Measurements from ENCODE around the gene SRMS.
A peak's percentile ranks its signal among the peaks of the same experiment; 100 is the strongest.

SRMS gene

DNA sequence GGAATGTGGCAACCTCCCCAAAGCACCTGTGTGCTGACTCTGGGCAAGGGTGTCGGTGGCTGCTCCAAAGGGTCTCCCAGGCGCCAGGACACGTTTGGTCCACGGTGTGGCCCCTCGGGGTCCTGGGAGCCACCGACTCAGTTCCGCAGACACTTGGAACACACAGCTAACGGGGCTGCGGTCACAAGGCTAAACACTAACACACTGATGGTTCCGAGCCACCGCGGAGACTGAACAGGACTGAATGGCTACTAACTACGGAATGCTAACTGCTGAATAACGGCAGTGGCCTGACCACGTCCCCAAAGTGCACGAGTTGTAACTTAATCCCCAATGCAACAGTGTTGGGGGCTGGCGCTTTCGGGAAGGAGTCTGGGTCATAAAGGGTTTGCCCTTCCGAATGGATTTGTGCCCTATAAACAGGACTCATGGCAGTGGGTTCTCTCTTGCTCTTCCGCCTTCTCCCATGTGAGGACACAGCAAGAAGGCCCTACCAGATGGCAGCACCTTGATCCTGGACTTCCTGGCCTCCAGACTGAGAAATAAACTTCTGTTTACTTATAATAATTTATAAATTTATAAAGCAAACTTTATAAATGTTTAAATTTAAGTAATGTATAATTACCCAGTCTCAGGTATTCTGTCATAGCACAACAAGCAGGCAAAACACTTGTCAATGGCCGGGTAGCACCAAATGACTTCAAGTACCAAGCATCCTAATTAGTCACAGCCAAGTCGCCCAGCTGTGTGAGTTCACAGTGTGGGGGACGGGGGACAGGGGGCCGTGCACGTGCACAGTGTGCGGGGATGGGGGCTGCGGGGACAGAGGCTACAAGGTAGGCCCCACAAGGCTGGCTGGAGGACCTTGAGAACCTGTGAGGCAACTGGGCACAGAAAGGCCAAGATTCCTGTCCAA is 46.4 kb downstream of the SRMS start:
- Mint-ChIP-seq H3K4me3 (no peak overlapping the region), H3K27ac (no peak overlapping the region), H3K4me1 (no peaks in the 10 kb centered on the region), H3K36me3 (no peaks in the 10 kb centered on the region), H3K9me3 (peaks cover 4% of the 10 kb centered on the region)
- no peak for ATAC-seq
- no peak for DNase-seq (ENCODE audit: low spot score in 2 of 2)

GRCh38 chr20:63500151-63500901 is 47.2 kb downstream of the SRMS start:
- DNase-seq (ENCODE audit: low spot score in 2 of 2): no peak
- Mint-ChIP-seq H3K4me1 (no peaks in the 10 kb centered on the region), H3K36me3 (no peaks in the 10 kb centered on the region), H3K27ac (no peak overlapping the region), H3K4me3 (peak overlapping the region; percentile 10), H3K9me3 (peaks cover 4% of the 10 kb centered on the region)
- ATAC-seq: no peak

DNA sequence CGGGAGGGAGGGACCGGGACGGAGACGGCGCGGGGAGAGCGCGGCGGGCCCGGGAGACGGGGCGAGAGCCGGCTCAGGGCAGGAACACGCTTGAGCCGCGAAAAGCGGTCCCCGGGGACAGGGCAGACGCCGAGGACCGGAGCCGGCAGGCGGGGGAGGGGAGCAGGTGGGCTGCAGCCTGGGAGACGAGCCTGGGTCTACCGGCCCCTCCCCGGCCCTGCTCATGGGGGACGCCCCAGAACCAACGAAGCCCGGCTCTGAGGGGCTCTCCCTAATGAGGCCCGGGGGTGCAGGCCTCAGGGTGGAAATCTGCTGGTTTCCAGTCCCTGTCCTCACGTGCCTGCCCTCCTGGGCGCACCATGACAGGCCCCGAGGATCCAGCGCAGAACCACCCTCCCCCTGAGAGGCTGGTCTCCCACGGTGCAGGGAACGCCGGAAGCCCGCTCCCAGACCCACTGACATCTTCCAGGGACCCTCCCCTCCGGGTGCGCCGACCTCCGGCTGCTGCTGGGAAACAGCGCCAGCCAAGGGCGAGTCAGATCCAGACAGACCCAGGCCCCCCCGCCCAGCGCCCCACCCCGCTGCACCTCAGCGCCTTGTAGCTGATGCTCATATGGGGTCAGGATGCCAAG is 48.1 kb downstream of the SRMS start:
- Mint-ChIP-seq H3K4me1 (no peaks in the 10 kb centered on the region), H3K36me3 (no peaks in the 10 kb centered on the region), H3K4me3 (peak overlapping the region; percentile 10), H3K9me3 (no peaks in the 10 kb centered on the region), H3K27ac (no peak overlapping the region)
- ATAC-seq: no peak
- no peak for DNase-seq (ENCODE audit: low spot score in 2 of 2)

DNA sequence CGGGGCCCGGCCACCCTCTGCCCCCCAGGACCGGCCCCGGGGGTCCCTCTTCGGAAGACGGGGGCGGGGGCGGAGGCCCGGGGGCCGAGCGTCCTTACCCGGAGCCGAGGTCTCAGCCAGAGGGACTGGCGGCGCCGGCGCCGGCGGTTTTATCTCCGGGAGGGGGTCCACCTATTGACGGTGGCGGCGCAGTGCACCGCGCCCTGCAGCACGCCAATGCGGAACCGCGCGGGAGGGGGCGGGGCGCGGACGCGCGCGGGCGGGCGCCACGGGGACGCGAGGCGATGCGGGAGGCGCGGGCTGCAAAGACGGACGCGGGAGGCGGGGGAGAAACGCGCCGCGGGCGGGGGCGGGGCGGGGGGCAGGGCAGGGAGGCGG is 48.6 kb downstream of the SRMS start, which contains the start of gene EEF1A2:
TSS of gene EEF1A2 (minus strand) at position 124 of the 378 bp plus-strand sequence. CDS start 1,320 bp downstream, outside the sequence.
- Mint-ChIP-seq H3K9me3 (no peaks in the 10 kb centered on the region), H3K4me3 (peak within 1 kb of the TSS; percentile 50), H3K4me1 (no peaks in the 10 kb centered on the region), H3K36me3 (no peaks in the 10 kb centered on the region), H3K27ac (no peak within 1 kb of the TSS)
- DNase-seq (ENCODE audit: low spot score in 2 of 2) (no peak), ATAC-seq (peak; percentile 27)

GRCh38 chr20:63497946-63498935 is 49.3 kb downstream of the SRMS start:
- DNase-seq (ENCODE audit: low spot score in 2 of 2): no peak
- Mint-ChIP-seq H3K27ac (no peak overlapping the region), H3K36me3 (no peaks in the 10 kb centered on the region), H3K9me3 (no peaks in the 10 kb centered on the region), H3K4me3 (peak overlapping the region; percentile 50), H3K4me1 (no peaks in the 10 kb centered on the region)
- ATAC-seq: no peak

- Mint-ChIP-seq H3K27ac (no peak overlapping the region), H3K4me3 (peak overlapping the region; percentile 50), H3K36me3 (peaks cover 2% of the 10 kb centered on the region), H3K4me1 (no peaks in the 10 kb centered on the region), H3K9me3 (no peaks in the 10 kb centered on the region)
- DNase-seq (ENCODE audit: low spot score in 2 of 2) (no peak), ATAC-seq (no peak)
These were observed 50.2 kb downstream of the SRMS start for GRCh38 chr20:63497138-63497945.

DNA sequence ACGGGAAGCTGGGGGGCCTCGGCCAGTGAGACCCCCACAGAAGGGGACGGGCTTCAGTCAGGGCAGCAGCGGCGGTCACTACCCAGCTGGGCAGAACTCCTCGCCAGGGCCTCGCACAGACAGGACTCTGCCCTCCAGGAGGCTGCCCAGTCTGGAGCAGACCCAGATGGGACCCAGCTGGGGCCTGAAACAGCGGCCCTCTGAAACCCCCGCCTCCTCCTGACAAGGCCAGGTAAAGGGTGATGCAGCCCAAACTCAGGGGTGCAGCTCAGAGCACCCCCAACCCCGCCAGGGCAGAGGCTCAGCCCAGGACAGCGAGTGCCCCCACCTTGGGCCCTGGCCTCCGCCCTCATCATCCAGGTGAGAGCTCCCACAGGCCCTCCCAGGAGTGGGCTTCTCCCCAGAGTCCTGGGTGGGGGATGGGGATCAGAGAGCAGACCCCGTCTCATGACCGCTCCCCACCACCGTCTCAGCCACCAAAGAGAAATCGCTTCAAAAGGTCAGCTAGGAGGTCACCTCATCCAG is 50.9 kb downstream of the SRMS start:
- no peak overlapping the region for H3K27ac Mint-ChIP-seq
- no peaks in the 10 kb centered on the region for H3K9me3 Mint-ChIP-seq

DNA sequence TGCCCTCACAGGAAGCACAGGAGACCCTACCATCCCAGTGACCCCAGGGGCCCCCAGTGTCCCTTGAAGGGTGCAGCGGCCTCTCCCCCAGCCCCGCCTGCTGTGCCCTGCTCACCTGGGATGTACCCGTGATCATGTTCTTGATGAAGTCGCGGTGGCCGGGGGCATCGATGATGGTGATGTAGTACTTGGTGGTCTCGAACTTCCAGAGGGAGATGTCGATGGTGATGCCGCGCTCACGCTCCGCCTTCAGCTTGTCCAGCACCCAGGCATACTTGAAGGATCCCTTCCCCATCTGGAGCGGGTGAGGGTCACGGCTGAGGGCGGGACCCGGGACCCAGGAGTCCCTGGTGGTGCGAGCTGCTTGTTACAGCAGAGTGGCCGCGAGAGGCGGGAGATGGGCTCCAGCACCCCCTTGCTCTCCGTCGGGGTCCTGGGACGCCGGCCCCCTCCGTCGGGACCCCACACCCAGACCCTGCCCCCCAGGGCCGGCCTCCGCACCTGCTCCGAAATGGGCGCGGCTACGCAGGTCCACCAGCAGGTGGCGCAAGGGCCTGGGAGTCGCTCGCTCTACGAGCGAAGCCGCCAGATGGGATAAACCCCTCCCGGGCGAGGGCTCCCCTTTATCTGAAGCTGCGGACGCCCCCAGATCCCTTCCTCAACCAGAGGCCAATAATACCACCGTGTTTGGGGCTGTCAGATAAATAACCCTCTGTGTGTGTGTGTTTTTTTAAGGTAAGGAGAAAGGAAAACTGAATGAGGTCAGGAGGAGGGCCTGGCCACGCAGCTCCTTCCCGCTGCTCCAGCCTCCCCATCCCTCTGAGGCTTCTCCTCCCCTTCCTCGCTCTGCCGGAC is 51.6 kb downstream of the SRMS start:
- peak; percentile 70 for ATAC-seq
- Mint-ChIP-seq H3K4me3 (peak overlapping the region; percentile 50), H3K4me1 (no peaks in the 10 kb centered on the region), H3K27ac (peak overlapping the region; percentile 26), H3K9me3 (no peaks in the 10 kb centered on the region), H3K36me3 (peaks cover 15% of the 10 kb centered on the region)
- peak; percentile 83 for DNase-seq (ENCODE audit: low spot score in 2 of 2)

More for the DNA sequence above, 50.9 kb downstream of the SRMS start:
- ATAC-seq (peak; percentile 20), DNase-seq (ENCODE audit: low spot score in 2 of 2) (no peak)
- Mint-ChIP-seq H3K4me3 (peak overlapping the region; percentile 50), H3K36me3 (peaks cover 8% of the 10 kb centered on the region), H3K4me1 (no peaks in the 10 kb centered on the region)

DNA sequence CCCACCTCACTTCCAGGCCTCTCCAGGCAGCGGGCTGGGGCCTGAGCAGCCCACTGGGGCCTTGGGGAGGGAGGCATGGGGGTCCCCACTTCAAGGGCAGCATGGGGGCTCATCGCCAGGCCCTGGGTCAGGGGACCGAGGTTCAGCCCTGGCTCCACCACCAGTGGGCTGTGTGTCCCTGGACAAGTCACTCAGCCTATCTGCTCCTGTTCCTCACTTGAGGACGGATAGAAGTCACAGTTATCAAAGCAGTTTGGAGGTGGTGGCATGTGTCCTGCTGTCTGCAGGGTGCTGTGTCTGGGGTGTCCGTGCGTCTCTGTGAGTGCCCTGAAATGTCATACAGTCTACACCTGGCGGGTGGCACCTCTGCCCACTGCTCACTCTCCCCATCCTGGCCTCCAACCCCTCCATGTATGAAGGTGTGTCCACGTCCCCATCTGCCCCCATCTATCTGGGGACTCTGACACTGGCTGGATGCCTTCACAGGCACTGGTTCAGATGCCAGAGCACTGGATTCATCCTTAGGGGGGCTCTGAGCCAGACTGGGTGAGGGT is 52.3 kb downstream of the SRMS start:
- ATAC-seq (no peak), DNase-seq (ENCODE audit: low spot score in 2 of 2) (no peak)
- H3K4me3 Mint-ChIP-seq: no peak overlapping the region
- H3K27ac Mint-ChIP-seq: peak overlapping the region; percentile 26
- H3K36me3 Mint-ChIP-seq: peaks cover 21% of the 10 kb centered on the region
- H3K4me1 Mint-ChIP-seq: no peaks in the 10 kb centered on the region
- H3K9me3 Mint-ChIP-seq: no peaks in the 10 kb centered on the region

DNA sequence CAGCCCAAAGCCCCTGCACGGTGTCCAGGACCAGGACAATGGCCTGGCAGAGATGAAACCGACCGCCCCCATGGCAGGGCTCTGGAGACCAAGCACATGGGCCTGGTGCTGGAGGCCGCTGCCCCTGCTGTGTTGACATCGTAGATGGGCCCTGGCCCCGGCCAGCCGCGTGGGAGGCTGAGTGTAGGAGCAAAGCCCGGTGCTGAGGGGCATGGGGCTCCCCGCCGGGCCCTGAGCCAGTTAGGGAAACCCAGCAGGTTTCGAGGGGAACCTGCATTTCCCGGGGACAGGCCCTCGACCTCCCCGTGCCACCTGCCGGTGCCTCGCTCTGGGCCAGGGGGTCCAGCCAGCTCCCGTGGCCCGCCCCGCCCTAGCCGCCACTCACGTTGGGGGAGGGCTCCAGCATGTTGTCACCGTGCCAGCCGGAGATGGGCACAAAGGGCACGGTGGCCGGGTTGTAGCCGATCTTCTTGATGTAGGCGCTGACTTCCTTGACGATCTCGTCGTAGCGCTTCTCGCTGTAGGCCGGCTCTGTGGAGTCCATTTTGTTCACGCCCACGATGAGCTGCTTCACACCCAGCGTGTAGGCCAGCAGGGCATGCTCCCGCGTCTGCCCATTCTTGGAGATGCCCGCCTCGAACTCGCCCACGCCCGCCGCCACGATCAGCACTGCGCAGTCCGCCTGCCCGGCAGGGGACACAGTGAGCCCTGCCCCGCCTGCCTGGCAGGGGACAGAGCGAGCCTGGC is 53.0 kb downstream of the SRMS start:
- DNase-seq (ENCODE audit: low spot score in 2 of 2) (no peak), ATAC-seq (no peak)
- Mint-ChIP-seq H3K36me3 (peaks cover 21% of the 10 kb centered on the region), H3K4me1 (no peaks in the 10 kb centered on the region), H3K4me3 (no peak overlapping the region), H3K27ac (no peak overlapping the region), H3K9me3 (no peaks in the 10 kb centered on the region)

- peaks cover 21% of the 10 kb centered on the region for H3K36me3 Mint-ChIP-seq
- H3K4me3 Mint-ChIP-seq: no peak overlapping the region
- H3K9me3 Mint-ChIP-seq: no peaks in the 10 kb centered on the region
- no peak for DNase-seq (ENCODE audit: low spot score in 2 of 2)
- H3K27ac Mint-ChIP-seq: no peak overlapping the region
- ATAC-seq: no peak
- H3K4me1 Mint-ChIP-seq: no peaks in the 10 kb centered on the region
These were observed 53.5 kb downstream of the SRMS start for GRCh38 chr20:63494084-63494419.

DNA sequence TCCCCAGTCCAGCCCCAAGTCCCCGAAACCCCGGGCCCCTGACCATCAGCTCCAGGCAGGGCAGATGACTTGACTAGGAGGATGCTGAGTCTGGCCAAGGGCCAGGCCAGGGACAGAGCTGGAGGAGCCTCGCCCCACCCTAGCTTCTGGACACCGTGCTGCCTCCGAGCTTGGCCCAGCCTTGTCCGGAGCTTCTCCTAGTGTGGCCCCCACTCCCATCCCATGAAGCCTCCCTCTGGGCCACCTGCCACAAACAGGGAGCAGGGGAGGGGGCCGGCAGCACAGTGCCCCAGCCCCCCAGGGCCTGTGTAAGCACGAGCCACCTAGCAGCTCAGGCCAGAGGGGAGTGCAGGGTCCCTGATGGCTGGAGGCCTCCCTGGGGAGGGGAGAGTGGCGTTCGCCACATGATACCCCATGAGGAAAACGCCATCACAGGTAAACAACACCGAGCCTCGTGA is 54.0 kb downstream of the SRMS start:
- Mint-ChIP-seq H3K36me3 (peaks cover 21% of the 10 kb centered on the region), H3K27ac (no peak overlapping the region), H3K9me3 (no peaks in the 10 kb centered on the region), H3K4me1 (no peaks in the 10 kb centered on the region), H3K4me3 (no peak overlapping the region)
- no peak for DNase-seq (ENCODE audit: low spot score in 2 of 2)
- ATAC-seq: no peak

Measured in stimulated activated effector memory CD8-positive, alpha-beta T cell treated with anti-CD3 and anti-CD28 coated beads, Interleukin-12 subunit alpha, Interleukin-12 subunit beta, amount 100 ng/mL, for 72 hours (primary cell).